Measurements from ENCODE around the gene FILIP1. TPM values are rescaled to one million over a fixed set of nuclear protein-coding genes. Genes with fewer than 3 reads are reported as not detected.

Gene FILIP1
- total and polyA plus RNA-seq, 8 donors = 0.31 to 29.8 (median 5.7) TPM

DNA sequence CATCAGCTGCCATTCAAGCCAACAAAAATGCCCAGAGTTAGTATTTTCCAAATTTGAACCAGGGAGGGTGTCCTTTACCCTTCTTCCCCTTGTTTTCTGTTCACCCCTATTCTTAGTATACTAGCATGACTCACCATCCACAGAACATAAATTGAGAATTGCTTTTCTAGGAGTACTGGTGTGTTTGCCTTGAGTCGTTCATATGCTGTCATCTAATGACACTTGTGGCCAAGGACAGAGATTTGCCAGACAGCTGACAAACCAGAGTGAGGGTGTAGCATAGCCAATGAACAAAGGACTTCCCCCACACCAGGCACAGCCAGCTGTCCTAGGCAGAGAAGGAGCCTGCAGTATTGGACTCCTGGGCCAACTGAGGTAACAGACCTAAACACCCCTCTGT lies 62.2 kb downstream of the FILIP1 start:
- WGBS, 5 donors = 10 to 43% (median 13%) methylated on average over 1 of the region's 1 CpG
- Histone ChIP-seq H3K4me3 (no peak overlapping the region), H3K36me3 (no peaks in the 10 kb centered on the region), H3K9me3 (no peaks in the 10 kb centered on the region), H3K4me1 (peaks cover 0 to 12% (median 5%) of the 10 kb centered on the region in 4 donors), H3K27ac (peak overlapping the region in 2 of 5 donors; percentile 5 to 42), H3K27me3 (no peaks in the 10 kb centered on the region)
- peak in 1 of 2 donors; percentile 43 for DNase-seq
- TF ChIP-seq POLR2AphosphoS5 (IDR thresholded peaks at IDR 0.05) (no peak), EP300 (IDR thresholded peaks at IDR 0.05) (no peak), CTCF (IDR thresholded peaks at IDR 0.05) (no peak), POLR2A (IDR thresholded peaks at IDR 0.05) (no peak)
- intact Hi-C loops (cut with DNase I; ENCODE audit: low total_unique reads) = no loop called here

DNA sequence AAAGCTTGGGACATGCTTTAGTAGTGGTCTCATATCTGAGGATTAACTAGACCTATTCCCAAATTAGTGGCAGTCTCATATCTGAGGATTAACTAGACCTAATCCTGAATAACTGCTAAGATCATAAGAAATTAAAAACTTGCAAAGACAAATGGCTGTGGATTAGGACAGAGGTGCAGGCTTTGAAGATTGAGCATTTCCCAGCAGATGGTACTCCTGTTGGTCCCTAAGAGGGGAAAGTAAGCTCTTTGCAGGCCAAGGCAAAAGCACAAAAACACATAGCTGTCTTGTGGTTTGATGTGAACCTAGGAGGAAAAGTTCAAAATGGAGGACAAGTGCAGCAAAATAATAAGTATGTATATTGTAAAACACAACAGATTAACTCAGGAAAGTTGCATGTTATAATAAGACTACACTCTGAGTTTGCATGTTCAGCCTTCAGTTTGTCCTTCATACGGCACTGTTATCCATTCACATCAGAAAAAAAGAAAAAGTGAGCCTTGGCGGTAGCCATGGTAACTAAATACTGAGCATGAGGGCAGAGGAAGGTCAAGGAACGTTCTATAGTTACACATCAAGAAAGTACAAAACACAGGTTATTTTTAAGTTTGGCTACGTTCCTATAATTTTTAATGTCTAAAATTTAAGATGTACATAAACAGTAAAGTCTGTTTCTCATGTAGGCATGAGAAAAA lies 62.8 kb downstream of the FILIP1 start:
- Histone ChIP-seq H3K4me1 (peaks cover 0 to 7% (median 3%) of the 10 kb centered on the region in 4 donors), H3K27me3 (no peaks in the 10 kb centered on the region), H3K9me3 (no peaks in the 10 kb centered on the region), H3K36me3 (no peaks in the 10 kb centered on the region), H3K27ac (no peak overlapping the region), H3K4me3 (no peak overlapping the region)
- intact Hi-C loops (cut with DNase I; ENCODE audit: low total_unique reads) = no loop called here
- no peak for TF ChIP-seq POLR2A (IDR thresholded peaks at IDR 0.05)
- no peak for TF ChIP-seq EP300 (IDR thresholded peaks at IDR 0.05)
- TF ChIP-seq CTCF (IDR thresholded peaks at IDR 0.05) = no peak
- TF ChIP-seq POLR2AphosphoS5 (IDR thresholded peaks at IDR 0.05) = no peak
- 41 to 45% (median 42%) methylated on average over 4 of the region's 4 CpGs for WGBS, 5 donors
- peak in 1 of 2 donors; percentile 63 for DNase-seq

DNA sequence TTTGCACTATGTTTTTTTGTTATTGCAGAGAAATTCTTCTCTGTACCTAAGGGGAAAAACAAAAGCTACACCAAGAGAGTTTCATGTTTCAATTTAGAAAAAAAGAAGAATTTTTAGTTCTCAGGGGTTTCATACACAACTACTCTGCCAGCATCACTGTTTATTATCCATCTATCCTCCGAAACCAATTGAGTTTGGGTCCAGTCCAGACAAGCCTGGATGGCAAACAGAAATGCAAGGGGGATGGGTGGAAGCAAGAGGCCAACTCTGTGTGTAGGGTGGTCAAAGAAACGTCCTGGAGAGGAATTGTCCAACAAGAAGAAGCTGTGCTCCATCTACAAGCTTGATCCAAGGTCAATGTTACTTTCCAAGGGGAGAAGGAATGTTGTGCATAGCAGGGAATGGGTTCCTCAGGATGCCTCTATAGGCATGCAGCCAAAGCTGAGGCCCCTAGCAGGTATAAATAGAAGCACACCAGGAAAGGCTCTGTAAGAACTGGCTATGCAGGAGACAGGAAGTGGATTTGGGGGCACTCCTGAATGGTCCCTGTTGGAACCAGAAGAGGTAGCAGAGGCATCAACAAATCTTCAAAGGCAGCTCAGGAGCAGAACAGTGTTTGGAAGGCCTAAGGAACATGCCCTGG lies 64.4 kb downstream of the FILIP1 start:
- H3K4me3 ChIP-seq = no peak overlapping the region
- WGBS, 5 donors = 39 to 63% (median 47%) methylated on average over 2 of the region's 2 CpGs
- H3K27ac ChIP-seq = no peak overlapping the region
- intact Hi-C loops (cut with DNase I; ENCODE audit: low total_unique reads) = no loop called here
- no peaks in the 10 kb centered on the region for H3K9me3 ChIP-seq
- no peaks in the 10 kb centered on the region for H3K36me3 ChIP-seq
- DNase-seq = peak in 1 of 2 donors; percentile 14
- H3K4me1 ChIP-seq = peaks cover 0 to 12% (median 4%) of the 10 kb centered on the region in 4 donors
- TF ChIP-seq EP300 (IDR thresholded peaks at IDR 0.05) (no peak), POLR2AphosphoS5 (IDR thresholded peaks at IDR 0.05) (no peak), CTCF (IDR thresholded peaks at IDR 0.05) (no peak), POLR2A (IDR thresholded peaks at IDR 0.05) (no peak)
- H3K27me3 ChIP-seq = no peaks in the 10 kb centered on the region

DNA sequence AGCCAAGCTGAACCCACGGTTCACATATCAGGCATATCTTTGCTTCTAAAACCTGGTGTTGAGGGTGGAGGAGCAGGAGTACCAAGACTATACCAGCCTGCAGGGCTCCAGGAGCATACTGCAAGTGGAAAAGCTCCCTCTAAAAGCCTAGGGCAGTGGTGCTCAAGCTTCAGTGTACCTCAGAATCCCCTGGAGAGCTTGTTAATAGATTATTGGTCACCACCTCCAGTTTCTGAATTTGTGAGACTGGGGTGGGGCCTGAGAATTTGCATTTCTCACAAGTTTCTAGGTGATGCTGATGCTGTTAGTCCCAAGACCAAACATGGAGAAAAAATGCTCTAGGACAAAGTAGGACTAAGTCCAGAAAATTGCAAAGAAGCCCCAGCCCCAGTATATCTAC lies 65.4 kb downstream of the FILIP1 start:
- 52 to 88% (median 77%) methylated on average over 1 of the region's 1 CpG for WGBS, 5 donors
- no peaks in the 10 kb centered on the region for H3K27me3 ChIP-seq
- no peak overlapping the region for H3K4me3 ChIP-seq
- H3K9me3 ChIP-seq = no peaks in the 10 kb centered on the region
- DNase-seq = no peak
- peaks cover 0 to 12% (median 4%) of the 10 kb centered on the region in 4 donors for H3K4me1 ChIP-seq
- intact Hi-C loops (cut with DNase I; ENCODE audit: low total_unique reads) = no loop called here
- no peak overlapping the region for H3K27ac ChIP-seq
- H3K36me3 ChIP-seq = no peaks in the 10 kb centered on the region
- TF ChIP-seq EP300 (IDR thresholded peaks at IDR 0.05) (no peak), POLR2AphosphoS5 (IDR thresholded peaks at IDR 0.05) (no peak), POLR2A (IDR thresholded peaks at IDR 0.05) (no peak)

Measured in stomach (tissue), 9 donors.